IMR-90 (cell line): ENCODE data around the gene IGHMBP2. TPM values are rescaled to one million over a fixed set of nuclear protein-coding genes. Genes with fewer than 3 reads are reported as not detected.

Experiments
- ATAC-seq: fragments of 200-7000 bp; cut with Tn5 transposase; 2 replicates; pipeline ENCODE4 v1.9.1; 2020; ENCODE audit warnings: low read depth, mild to moderate bottlenecking, moderate library complexity
- BruUV-seq: library from RNA; stranded (reverse); fragments of 400-500 nt; replicated peaks from 2 replicates; lab custom pipeline; 2021; lab: Mats Ljungman, UMichigan
- CTCF ChIA-PET: fragments of 300-600 bp; formaldehyde crosslinking; extraction: SDS; loops from one replicate; lab custom pipeline; 2021; ENCODE audit warnings: antibody characterized with exemption; lab: Yijun Ruan, JAX
- POLR2A ChIA-PET: fragments of 300-600 bp; sonication (Branson Sonifier 250); formaldehyde crosslinking; loops from one replicate; lab custom pipeline; 2022; ENCODE audit warnings: antibody characterized with exemption; ENCODE audit not compliant: unreplicated experiment; lab: Charles Lee
- DNase-seq: peaks from one replicate; pipeline ENCODE4 v3.0.0; 2013
- H2AFZ ChIP-seq: replicated peaks from 2 replicates; pipeline ENCODE3; 2013; ENCODE audit warnings: low read length, mild to moderate bottlenecking; ENCODE audit not compliant: poor library complexity
- H2AK5ac ChIP-seq: 2 replicates; pipeline ENCODE4 v1.6.1; 2013; ENCODE audit warnings: low read depth, low read length, inconsistent platforms
- H2AK9ac ChIP-seq: replicated peaks from 2 replicates; pipeline ENCODE3; 2013; ENCODE audit warnings: mild to moderate bottlenecking, low read depth, low read length, moderate library complexity; ENCODE audit not compliant: poor library complexity
- H2BK120ac ChIP-seq: 2 replicates; pipeline ENCODE4 v1.6.1; 2013; ENCODE audit warnings: low read depth, low read length, inconsistent platforms
- H2BK15ac ChIP-seq: 3 replicates; pipeline ENCODE4 v1.6.1; 2013; ENCODE audit warnings: low read depth, low read length, inconsistent platforms
- H2BK20ac ChIP-seq: 2 replicates; pipeline ENCODE4 v1.6.1; 2013; ENCODE audit warnings: low read depth, mild to moderate bottlenecking, inconsistent platforms, low read length, moderate library complexity
- H2BK5ac ChIP-seq: 2 replicates; pipeline ENCODE4 v1.6.1; 2013; ENCODE audit warnings: mild to moderate bottlenecking, low read depth, low read length, inconsistent platforms; ENCODE audit not compliant: poor library complexity, severe bottlenecking
- H3K14ac ChIP-seq: replicated peaks from 2 replicates; pipeline ENCODE4 v1.6.1; 2013; ENCODE audit warnings: low read depth, low read length, inconsistent platforms
- H3K18ac ChIP-seq: 2 replicates; pipeline ENCODE4 v1.6.1; 2013; ENCODE audit warnings: low read depth, low read length, control low read depth
- H3K23ac ChIP-seq: 2 replicates; pipeline ENCODE4 v1.6.1; 2013; ENCODE audit warnings: low read depth, low read length, inconsistent platforms
- H3K27ac ChIP-seq: 2 replicates; pipeline ENCODE4 v1.5.1; 2013; ENCODE audit warnings: mild to moderate bottlenecking, control low read depth, low read length; ENCODE audit not compliant: insufficient read depth
- H3K27me3 ChIP-seq: 2 replicates; pipeline ENCODE4 v1.6.1; 2013; ENCODE audit warnings: low read length; ENCODE audit not compliant: control insufficient read depth, insufficient read depth
- H3K36me3 ChIP-seq: 2 replicates; pipeline ENCODE4 v1.6.1; 2013; ENCODE audit warnings: low read length, mixed read lengths; ENCODE audit not compliant: control insufficient read depth, insufficient read depth
- H3K4ac ChIP-seq: 2 replicates; pipeline ENCODE4 v1.6.1; 2013; ENCODE audit warnings: low read depth, low read length, inconsistent platforms
- H3K4me1 ChIP-seq: 2 replicates; pipeline ENCODE4 v1.6.1; 2013; ENCODE audit warnings: low read length, mixed read lengths; ENCODE audit not compliant: control insufficient read depth, insufficient read depth
- H3K4me2 ChIP-seq: 2 replicates; pipeline ENCODE4 v1.6.1; 2013; ENCODE audit warnings: low read depth, mild to moderate bottlenecking, control low read depth, low read length, moderate library complexity
- H3K4me3 ChIP-seq: 2 replicates; pipeline ENCODE4 v1.5.1; 2013; ENCODE audit warnings: low read depth, mild to moderate bottlenecking, control low read depth, low read length, moderate library complexity; ENCODE audit not compliant: insufficient read depth
- H3K56ac ChIP-seq: 2 replicates; pipeline ENCODE4 v1.6.1; 2013; ENCODE audit warnings: low read length, inconsistent platforms; ENCODE audit not compliant: insufficient read depth; ENCODE audit errors: extremely low read depth
- H3K79me1 ChIP-seq, 2 experiments: 2 replicates each; pipeline ENCODE4 v1.6.1; 2013; ENCODE audit warnings: low read length in 2 of 2, inconsistent platforms in 1 of 2, low read depth in 1 of 2
- H3K9ac ChIP-seq: 2 replicates; pipeline ENCODE4 v1.6.1; 2013; ENCODE audit warnings: low read depth, low read length, control low read depth
- H3K9me1 ChIP-seq: 2 replicates; pipeline ENCODE4 v1.6.1; 2013; ENCODE audit warnings: low read length, inconsistent platforms; ENCODE audit not compliant: insufficient read depth
- H3K9me3 ChIP-seq: 2 replicates; pipeline ENCODE4 v1.6.1; 2013; ENCODE audit warnings: low read length; ENCODE audit not compliant: control insufficient read depth, insufficient read depth
- H4K20me1 ChIP-seq: 2 replicates; pipeline ENCODE4 v1.6.1; 2013; ENCODE audit warnings: low read length, inconsistent platforms; ENCODE audit not compliant: insufficient read depth
- H4K5ac ChIP-seq: 2 replicates; pipeline ENCODE4 v1.6.1; 2013; ENCODE audit warnings: mild to moderate bottlenecking, low read depth, low read length, control low read depth
- H4K8ac ChIP-seq, 2 experiments: 2 replicates each; pipeline ENCODE4 v1.6.1; 2013; ENCODE audit warnings: low read depth in 2 of 2, low read length in 2 of 2, control low read depth in 1 of 2, inconsistent platforms in 1 of 2
- H4K91ac ChIP-seq: 2 replicates; pipeline ENCODE4 v1.6.1; 2013; ENCODE audit warnings: low read depth, low read length, inconsistent platforms; ENCODE audit not compliant: insufficient read depth
- BHLHE40 ChIP-seq: fragments of 150-350 bp; IDR thresholded peaks from 2 replicates; pipeline ENCODE4 v1.6.1; 2016; ENCODE audit warnings: mild to moderate bottlenecking, low read depth, low read length
- CHD1 ChIP-seq: IDR thresholded peaks from 2 replicates; pipeline ENCODE4 v1.6.1; 2012; ENCODE audit warnings: low read depth, low read length, improper control_type of control experiment
- CTCF ChIP-seq: conservative IDR thresholded peaks from 2 replicates; pipeline ENCODE4 v1.5.1; 2012; ENCODE audit warnings: mild to moderate bottlenecking, low read depth, low read length, improper control_type of control experiment
- ELK1 ChIP-seq: fragments of 150-350 bp; IDR thresholded peaks from 2 replicates; pipeline ENCODE4 v1.6.1; 2016; ENCODE audit warnings: low read depth, mild to moderate bottlenecking, low read length, moderate library complexity, borderline replicate concordance
- FOS ChIP-seq: fragments of 150-350 bp; IDR thresholded peaks from 2 replicates; pipeline ENCODE4 v1.6.1; 2016; ENCODE audit warnings: low read depth, low read length
- MAFK ChIP-seq: IDR thresholded peaks from 2 replicates; pipeline ENCODE4 v1.6.1; 2012; ENCODE audit warnings: low read depth, low read length, improper control_type of control experiment
- MAZ ChIP-seq: IDR thresholded peaks from 2 replicates; pipeline ENCODE4 v1.6.1; 2012; ENCODE audit warnings: low read depth, mild to moderate bottlenecking, low read length, improper control_type of control experiment, moderate library complexity, borderline replicate concordance
- MXI1 ChIP-seq: IDR thresholded peaks from 2 replicates; pipeline ENCODE4 v1.6.1; 2012; ENCODE audit warnings: low read depth, mild to moderate bottlenecking, low read length, moderate library complexity, borderline replicate concordance
- NFE2L2 ChIP-seq: fragments of 150-350 bp; IDR thresholded peaks from 2 replicates; pipeline ENCODE4 v1.6.1; 2016; ENCODE audit warnings: low read depth, mild to moderate bottlenecking, low read length
- POLR2A ChIP-seq: IDR thresholded peaks from 2 replicates; pipeline ENCODE4 v1.6.1; 2012; ENCODE audit warnings: mild to moderate bottlenecking, low read depth, low read length
- RAD21 ChIP-seq: IDR thresholded peaks from 2 replicates; pipeline ENCODE4 v1.6.1; 2012; ENCODE audit warnings: low read length, improper control_type of control experiment
- RCOR1 ChIP-seq: IDR thresholded peaks from 2 replicates; pipeline ENCODE4 v1.6.1; 2012; ENCODE audit warnings: mild to moderate bottlenecking, low read length, improper control_type of control experiment; ENCODE audit not compliant: insufficient replicate concordance
- RFX5 ChIP-seq: IDR thresholded peaks from 2 replicates; pipeline ENCODE4 v1.8.0; 2012; ENCODE audit warnings: low read depth, mild to moderate bottlenecking, low read length, moderate library complexity
- USF2 ChIP-seq: fragments of 150-350 bp; IDR thresholded peaks from 2 replicates; pipeline ENCODE4 v1.6.1; 2017; ENCODE audit warnings: mild to moderate bottlenecking, antibody characterized with exemption, low read length, low read depth
- WGBS, 2 experiments: methylation state at CpG; one replicate each; pipeline versions ENCODE4 v1.1.5 to v1.1.7; 2013; ENCODE audit warnings: missing lambda C conversion rate in 2 of 2; ENCODE audit not compliant: insufficient read length in 1 of 2; ENCODE audit errors: extremely low coverage in 2 of 2; 5-methylcytosine and 5-hydroxymethylcytosine counted together
- dilution Hi-C: fragments of 300-500 bp; cut with HindIII; formaldehyde crosslinking; loops from one replicate; pipeline ENCODE4 v1.14.3; 2018; ENCODE audit warnings: low sequenced_read_pairs; ENCODE audit not compliant: unreplicated experiment
- in situ Hi-C: fragments of 300-500 bp; cut with MboI; formaldehyde crosslinking; loops from 3 replicates; pipeline ENCODE4 v1.14.3; 2019; ENCODE audit warnings: low sequenced_read_pairs, inconsistent platforms, mixed read lengths
- intact Hi-C: fragments of 100-400 bp; cut with micrococcal nuclease; formaldehyde crosslinking; loops from 2 replicates; pipeline ENCODE4 v1.10.0; 2022
- polyA plus RNA-seq, 3 experiments: library from polyadenylated mRNA; depleted of rRNA; stranded (reverse); fragments of >200 nt; gene quantifications; 2 replicates each; pipeline ENCODE4 v1.2.3, GENCODE V29; 2012; ENCODE audit warnings: low replicate concordance in 1 of 3
- total RNA-seq: library from RNA; depleted of rRNA; stranded (reverse); fragments of >200 nt; gene quantifications from 2 replicates; pipeline ENCODE4 v1.2.3, GENCODE V29; 2012

Gene IGHMBP2
- total and polyA plus RNA-seq, 2 of the 4 experiments (the other 2 are of a cell fraction), result 4.5 to 11.1 TPM

- H3K56ac ChIP-seq, result no peak overlapping the region
- H2AFZ ChIP-seq, result no peak overlapping the region
- DNase-seq (no peak), ATAC-seq (no peak)
- H3K4me1 ChIP-seq, result peaks cover 2% of the 10 kb centered on the region; the same call in 1 of the 2 replicates
- no peaks in the 10 kb centered on the region for H3K36me3 ChIP-seq
- POLR2A ChIA-PET, result no interaction called here
- H2BK15ac ChIP-seq, result no peak overlapping the region
- H3K4me3 ChIP-seq, result no peak overlapping the region
- H4K5ac ChIP-seq, result no peak overlapping the region
- H2BK120ac ChIP-seq, result no peak overlapping the region
- H3K14ac ChIP-seq, result no peak overlapping the region
- H3K23ac ChIP-seq, result no peak overlapping the region
- no peaks in the 10 kb centered on the region for H4K20me1 ChIP-seq
- no peak overlapping the region for H2BK5ac ChIP-seq
- CTCF ChIA-PET, result no interaction called here
- dilution Hi-C loops, result no loop called here
- no peak overlapping the region for H3K4me2 ChIP-seq
- no peak overlapping the region for H3K4ac ChIP-seq
- 81% methylated on average over 24 of the region's 33 CpGs; no CpG with 5 or more reads in 1 of the 2 experiments for WGBS, 2 experiments
- no peak overlapping the region for H4K91ac ChIP-seq
- no peak overlapping the region for H2AK9ac ChIP-seq
- no peaks in the 10 kb centered on the region for H3K9me3 ChIP-seq
- TF ChIP-seq RCOR1 (no peak), BHLHE40 (no peak), NFE2L2 (no peak), POLR2A (no peak), MAFK (no peak), ELK1 (no peak), USF2 (no peak), RAD21 (no peak), RFX5 (no peak), FOS (no peak), CHD1 (no peak), CTCF (no peak), MAZ (no peak), MXI1 (no peak)
- H2AK5ac ChIP-seq, result no peak overlapping the region
- H3K18ac ChIP-seq, result no peak overlapping the region
- BruUV-seq, result no TSS peak
- no peaks in the 10 kb centered on the region for H3K9me1 ChIP-seq
- H3K27me3 ChIP-seq, result peaks cover 41% of the 10 kb centered on the region
- no peak overlapping the region for H4K8ac ChIP-seq
- no peaks in the 10 kb centered on the region for H3K79me1 ChIP-seq
- no peak overlapping the region for H3K27ac ChIP-seq
- no peak overlapping the region for H2BK20ac ChIP-seq
- no peak overlapping the region for H3K9ac ChIP-seq
- in situ Hi-C loops, result no loop called here
- intact Hi-C loops, result no loop called here
These were observed 76.5 kb downstream of the IGHMBP2 start for GRCh38 chr11:68979931-68980775.
